ENCODE data around the gene CLEC2D.
"Not testable (repeated sequence)": the region's sequence is repeated elsewhere in the genome, so short reads cannot be mapped to it uniquely, and the experiment has no call there.

CLEC2D gene

DNA sequence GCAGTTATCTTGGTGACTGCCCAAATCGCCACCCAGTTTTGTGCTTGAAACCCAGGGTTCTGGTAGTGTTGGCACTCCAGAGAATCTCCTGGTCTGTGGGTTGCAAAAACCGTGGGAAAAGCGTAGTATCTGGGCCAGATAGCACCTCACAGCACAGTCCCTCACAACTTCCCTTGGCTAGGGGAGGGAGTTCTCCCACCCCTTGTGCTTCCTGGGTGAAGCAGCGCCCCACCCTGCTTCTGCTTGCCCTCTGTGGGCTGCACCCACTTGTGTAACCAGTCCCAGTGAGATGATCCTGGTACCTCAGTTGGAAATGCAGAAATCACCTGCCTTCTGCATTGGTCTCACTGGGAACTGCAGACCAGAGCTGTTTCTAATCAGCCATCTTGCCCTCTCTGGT lies 16.4 kb downstream of the CLEC2D start:
- H3K36me3 ChIP-seq = no peaks in the 10 kb centered on the region
- TF ChIP-seq, protein P1, sequence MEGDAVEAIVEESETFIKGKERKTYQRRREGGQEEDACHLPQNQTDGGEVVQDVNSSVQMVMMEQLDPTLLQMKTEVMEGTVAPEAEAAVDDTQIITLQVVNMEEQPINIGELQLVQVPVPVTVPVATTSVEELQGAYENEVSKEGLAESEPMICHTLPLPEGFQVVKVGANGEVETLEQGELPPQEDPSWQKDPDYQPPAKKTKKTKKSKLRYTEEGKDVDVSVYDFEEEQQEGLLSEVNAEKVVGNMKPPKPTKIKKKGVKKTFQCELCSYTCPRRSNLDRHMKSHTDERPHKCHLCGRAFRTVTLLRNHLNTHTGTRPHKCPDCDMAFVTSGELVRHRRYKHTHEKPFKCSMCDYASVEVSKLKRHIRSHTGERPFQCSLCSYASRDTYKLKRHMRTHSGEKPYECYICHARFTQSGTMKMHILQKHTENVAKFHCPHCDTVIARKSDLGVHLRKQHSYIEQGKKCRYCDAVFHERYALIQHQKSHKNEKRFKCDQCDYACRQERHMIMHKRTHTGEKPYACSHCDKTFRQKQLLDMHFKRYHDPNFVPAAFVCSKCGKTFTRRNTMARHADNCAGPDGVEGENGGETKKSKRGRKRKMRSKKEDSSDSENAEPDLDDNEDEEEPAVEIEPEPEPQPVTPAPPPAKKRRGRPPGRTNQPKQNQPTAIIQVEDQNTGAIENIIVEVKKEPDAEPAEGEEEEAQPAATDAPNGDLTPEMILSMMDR (IDR thresholded peaks at IDR 0.05; ENCODE audit: low read depth, low read length) = no peak
- no peaks in the 10 kb centered on the region for H3K4me1 ChIP-seq
- H3K4me3 ChIP-seq (ENCODE audit: low read depth, low read length) = no peak overlapping the region
- no peaks in the 10 kb centered on the region for H3K9me3 ChIP-seq
- no peaks in the 10 kb centered on the region for H3K27me3 ChIP-seq
- DNase-seq = no peak

DNA sequence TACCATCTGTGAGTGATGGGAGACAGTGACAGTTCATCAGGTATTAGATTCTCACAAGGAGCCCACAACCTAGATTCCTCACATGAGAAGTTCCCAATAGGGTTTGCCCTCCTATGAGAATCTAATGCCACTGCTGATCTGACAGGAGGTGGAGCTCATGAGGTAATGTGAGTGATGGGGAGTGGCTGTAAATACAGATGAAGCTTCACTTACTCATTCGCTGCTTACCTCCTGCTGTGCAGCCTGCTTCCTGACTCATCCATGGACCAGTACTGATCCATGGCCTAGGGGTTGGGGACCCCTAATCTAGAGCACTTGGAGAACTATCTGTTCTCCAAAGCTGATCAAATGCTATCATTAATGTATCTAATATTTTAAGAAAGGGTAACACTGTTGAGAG lies 17.7 kb downstream of the CLEC2D start:
- no peaks in the 10 kb centered on the region for H3K9me3 ChIP-seq
- no peaks in the 10 kb centered on the region for H3K27me3 ChIP-seq
- H3K36me3 ChIP-seq = no peaks in the 10 kb centered on the region
- no peaks in the 10 kb centered on the region for H3K4me1 ChIP-seq
- H3K4me3 ChIP-seq (ENCODE audit: low read depth, low read length) = no peak overlapping the region
- TF ChIP-seq, protein P1 (IDR thresholded peaks at IDR 0.05; ENCODE audit: low read depth, low read length) = no peak
- DNase-seq = no peak

DNA sequence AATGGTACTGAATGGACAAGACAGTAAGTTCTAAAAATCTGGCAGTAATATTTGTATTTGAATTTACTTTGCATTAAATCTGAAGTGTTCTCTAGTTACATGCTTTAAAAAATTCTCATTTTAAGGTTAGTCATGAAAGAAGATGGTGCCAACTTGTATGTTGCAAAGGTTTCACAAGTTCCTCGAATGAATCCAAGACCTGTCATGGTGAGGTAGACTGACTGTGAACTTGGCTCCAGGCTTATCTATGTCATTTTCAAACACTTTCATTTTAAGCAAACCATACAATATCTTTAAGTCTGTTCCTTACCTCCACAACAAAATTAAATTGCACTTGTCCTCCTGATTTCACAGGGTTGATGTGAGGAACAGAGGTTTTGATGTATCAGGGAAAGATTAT lies 23.4 kb downstream of the CLEC2D start:
- Histone ChIP-seq H3K4me3 (ENCODE audit: low read depth, low read length) (no peak overlapping the region), H3K27me3 (no peaks in the 10 kb centered on the region), H3K4me1 (no peaks in the 10 kb centered on the region), H3K36me3 (no peaks in the 10 kb centered on the region), H3K9me3 (no peaks in the 10 kb centered on the region)
- TF ChIP-seq, protein P1 (IDR thresholded peaks at IDR 0.05; ENCODE audit: low read depth, low read length) = no peak
- no peak for DNase-seq

DNA sequence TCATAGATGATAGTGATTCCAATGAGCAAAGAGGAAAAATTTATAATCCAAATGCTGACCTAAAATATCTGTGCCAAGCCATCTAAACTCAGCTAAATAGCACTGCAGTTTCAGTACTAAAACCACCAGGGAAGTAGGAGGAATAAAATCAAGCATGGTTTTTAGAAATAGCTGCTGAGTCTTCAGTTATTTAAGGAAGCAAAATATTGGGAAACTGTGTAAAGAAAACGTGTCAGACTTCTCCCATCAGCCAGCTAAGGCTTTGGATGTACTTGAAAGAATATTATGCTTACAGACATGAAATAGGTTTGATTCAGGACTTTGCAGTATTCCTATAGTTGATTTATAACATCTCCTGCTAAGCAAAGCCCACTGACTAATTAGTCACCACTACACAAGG lies 24.7 kb downstream of the CLEC2D start:
- TF ChIP-seq, protein P1 (IDR thresholded peaks at IDR 0.05; ENCODE audit: low read depth, low read length) = no peak
- DNase-seq = no peak
- Histone ChIP-seq H3K4me1 (no peaks in the 10 kb centered on the region), H3K27me3 (no peaks in the 10 kb centered on the region), H3K36me3 (no peaks in the 10 kb centered on the region), H3K9me3 (no peaks in the 10 kb centered on the region), H3K4me3 (ENCODE audit: low read depth, low read length) (no peak overlapping the region)

DNA sequence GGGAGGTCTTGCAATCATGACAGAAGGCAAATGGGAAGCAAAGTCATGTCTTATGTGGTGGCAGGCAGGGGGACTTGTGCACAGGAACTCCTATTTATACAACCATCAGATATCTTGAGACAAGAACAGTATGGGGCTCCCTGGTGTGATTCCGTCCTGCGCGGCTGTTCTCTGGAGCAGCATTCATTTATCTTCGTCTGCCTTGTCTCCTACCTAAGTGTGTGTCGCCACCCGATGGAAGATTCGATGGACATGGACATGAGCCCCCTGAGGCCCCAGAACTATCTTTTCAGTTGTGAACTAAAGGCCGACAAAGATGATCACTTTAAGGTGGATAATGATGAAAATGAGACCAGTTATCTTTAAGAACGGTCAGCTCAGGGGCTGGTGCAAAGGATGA lies 25.6 kb downstream of the CLEC2D start:
- not testable (repeated sequence) for H3K4me1 ChIP-seq; H3K4me3 ChIP-seq (ENCODE audit: low read depth, low read length); H3K27me3 ChIP-seq; H3K9me3 ChIP-seq; H3K36me3 ChIP-seq
- DNase-seq = peak; percentile 35

DNA sequence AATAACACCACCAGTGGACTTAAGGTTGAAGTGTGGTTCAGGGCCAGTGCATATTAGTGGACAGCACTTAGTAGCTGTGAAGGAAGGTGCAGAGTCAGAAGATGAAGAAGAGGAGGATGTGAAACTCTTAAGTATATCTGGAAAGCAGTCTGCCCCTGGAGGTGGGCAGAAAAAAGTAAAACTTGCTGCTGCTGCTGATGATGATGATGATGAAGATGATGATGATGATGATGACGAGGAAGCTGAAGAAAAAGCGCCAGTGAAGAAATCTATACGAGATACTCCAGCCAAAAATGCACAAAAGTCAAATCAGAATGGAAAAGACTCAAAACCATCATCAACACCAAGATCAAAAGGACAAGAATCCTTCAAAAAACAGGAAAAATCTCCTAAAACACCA lies 26.1 kb downstream of the CLEC2D start:
- H3K9me3 ChIP-seq = not testable (repeated sequence)

DNA sequence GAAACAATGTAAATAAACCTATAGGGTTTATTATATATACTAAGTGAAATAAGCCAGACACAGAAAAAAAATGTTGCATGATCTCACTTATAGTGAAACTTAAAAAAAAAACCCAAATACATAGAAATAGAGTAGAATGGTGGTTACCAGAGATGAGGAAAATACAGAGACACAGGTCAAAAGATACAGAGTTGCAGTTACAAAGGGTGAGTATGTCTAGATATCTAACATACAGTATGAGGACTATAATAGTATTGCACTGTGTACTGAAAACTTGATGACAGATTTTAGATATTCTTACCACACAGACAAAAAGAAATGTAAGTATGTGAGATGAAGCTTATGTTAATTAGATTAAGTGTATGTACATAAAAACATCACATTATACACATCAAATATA lies 28.1 kb downstream of the CLEC2D start:
- Histone ChIP-seq H3K4me1 (no peaks in the 10 kb centered on the region), H3K4me3 (ENCODE audit: low read depth, low read length) (no peak overlapping the region), H3K9me3 (no peaks in the 10 kb centered on the region), H3K27me3 (no peaks in the 10 kb centered on the region), H3K36me3 (no peaks in the 10 kb centered on the region)
- no peak for DNase-seq
- TF ChIP-seq, protein P1 (IDR thresholded peaks at IDR 0.05; ENCODE audit: low read depth, low read length) = no peak

More for the DNA sequence above, 26.1 kb downstream of the CLEC2D start:
- H3K4me1 ChIP-seq; H3K4me3 ChIP-seq (ENCODE audit: low read depth, low read length); H3K27me3 ChIP-seq; DNase-seq; H3K36me3 ChIP-seq: not testable (repeated sequence)

Data from BE2C (cell line).